ENCODE measurements around the gene SLC22A23.
A peak's percentile ranks its signal among the peaks of the same experiment; 100 is the strongest.

Gene SLC22A23

DNA sequence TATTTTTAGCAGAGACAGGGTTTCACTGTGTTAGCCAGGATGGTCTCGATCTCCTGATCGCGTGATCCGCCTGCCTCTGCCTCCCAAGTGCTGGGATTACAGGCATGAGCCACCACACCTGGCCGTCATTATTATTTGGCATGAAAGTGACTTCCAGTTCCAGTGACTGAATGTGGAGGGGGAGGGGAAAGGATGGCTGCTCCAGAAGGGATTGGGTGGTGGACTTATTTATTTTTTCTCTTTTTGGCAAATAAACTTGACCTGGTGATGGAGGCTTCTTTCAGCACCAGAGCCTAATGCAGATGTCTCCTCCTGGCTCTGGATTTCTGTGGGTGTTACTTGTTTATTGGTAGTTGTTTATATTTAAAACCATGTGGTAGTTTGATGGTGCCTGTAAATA, 16.9 kb upstream of the SLC22A23 start:
- DNase-seq (ENCODE audit: low read depth), result peak; percentile 43
- TF ChIP-seq, protein P1, sequence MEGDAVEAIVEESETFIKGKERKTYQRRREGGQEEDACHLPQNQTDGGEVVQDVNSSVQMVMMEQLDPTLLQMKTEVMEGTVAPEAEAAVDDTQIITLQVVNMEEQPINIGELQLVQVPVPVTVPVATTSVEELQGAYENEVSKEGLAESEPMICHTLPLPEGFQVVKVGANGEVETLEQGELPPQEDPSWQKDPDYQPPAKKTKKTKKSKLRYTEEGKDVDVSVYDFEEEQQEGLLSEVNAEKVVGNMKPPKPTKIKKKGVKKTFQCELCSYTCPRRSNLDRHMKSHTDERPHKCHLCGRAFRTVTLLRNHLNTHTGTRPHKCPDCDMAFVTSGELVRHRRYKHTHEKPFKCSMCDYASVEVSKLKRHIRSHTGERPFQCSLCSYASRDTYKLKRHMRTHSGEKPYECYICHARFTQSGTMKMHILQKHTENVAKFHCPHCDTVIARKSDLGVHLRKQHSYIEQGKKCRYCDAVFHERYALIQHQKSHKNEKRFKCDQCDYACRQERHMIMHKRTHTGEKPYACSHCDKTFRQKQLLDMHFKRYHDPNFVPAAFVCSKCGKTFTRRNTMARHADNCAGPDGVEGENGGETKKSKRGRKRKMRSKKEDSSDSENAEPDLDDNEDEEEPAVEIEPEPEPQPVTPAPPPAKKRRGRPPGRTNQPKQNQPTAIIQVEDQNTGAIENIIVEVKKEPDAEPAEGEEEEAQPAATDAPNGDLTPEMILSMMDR (conservative IDR thresholded peaks at IDR 0.05; ENCODE audit: low read length), result no peak
- H3K4me3 ChIP-seq (ENCODE audit: low read length), result no peak overlapping the region

DNA sequence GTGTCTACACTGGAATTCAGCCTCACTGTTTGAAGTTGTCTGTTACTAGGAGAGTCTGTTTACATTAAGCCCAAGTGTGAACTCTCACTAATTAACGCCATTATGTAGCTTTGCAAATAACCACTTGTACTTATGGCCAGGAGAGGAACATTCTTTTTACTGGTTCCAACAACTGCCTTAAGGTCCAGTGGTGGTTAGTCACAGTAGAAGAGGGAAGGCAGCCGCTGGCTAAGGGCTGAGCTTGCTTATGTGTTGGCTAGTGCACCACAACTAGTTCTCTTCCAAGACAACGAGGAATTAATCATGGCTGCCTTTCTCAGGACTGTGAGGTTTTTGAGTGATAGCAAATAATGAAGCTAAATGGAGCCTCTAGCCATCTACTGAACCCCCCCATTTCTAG, 14.9 kb upstream of the SLC22A23 start:
- TF ChIP-seq, protein P1 (conservative IDR thresholded peaks at IDR 0.05; ENCODE audit: low read length), result no peak
- DNase-seq (ENCODE audit: low read depth), result peak; percentile 58

DNA sequence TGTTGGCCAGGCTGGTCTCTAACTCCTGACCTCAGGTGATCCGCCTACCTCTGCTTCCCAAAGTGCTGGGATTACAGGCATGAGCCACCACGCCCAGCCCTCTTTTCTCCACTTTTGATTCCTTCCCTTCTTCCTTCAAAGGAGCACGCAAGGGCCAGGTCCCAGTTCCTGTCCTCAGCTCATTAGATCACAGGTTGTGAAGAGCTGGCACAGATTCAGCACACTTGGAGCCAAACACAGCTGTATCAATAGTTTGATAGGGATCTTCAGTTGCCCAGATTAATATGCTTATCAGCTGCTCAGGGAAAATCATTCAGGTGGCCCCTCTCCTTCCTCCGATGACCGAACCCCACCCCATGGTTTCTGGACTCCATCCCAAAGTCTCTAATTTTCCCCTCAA, 14.4 kb upstream of the SLC22A23 start:
- DNase-seq (ENCODE audit: low read depth), result no peak
- H3K4me3 ChIP-seq (ENCODE audit: low read length), result no peak overlapping the region
- TF ChIP-seq, protein P1 (conservative IDR thresholded peaks at IDR 0.05; ENCODE audit: low read length), result no peak

More for the DNA sequence above, 14.9 kb upstream of the SLC22A23 start:
- H3K4me3 ChIP-seq (ENCODE audit: low read length), result no peak overlapping the region

DNA sequence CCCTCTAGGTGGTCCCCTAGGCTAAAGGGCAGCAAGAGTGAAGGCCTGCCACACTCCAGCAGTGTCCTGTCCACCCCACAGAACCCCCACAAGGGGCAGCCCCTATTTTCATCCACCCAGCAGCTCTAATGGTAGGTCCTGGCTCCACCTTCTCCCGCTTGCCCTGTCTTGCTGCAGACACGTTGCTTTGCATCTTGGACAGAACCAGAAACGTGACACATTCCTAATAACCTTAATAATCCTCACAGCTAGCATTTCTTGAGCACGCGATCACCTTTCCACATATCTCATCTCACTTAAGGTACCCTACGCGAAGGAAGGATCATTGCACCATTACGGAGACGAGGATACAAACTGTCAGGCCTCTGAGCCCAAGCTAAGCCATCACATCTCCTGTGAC, 11.7 kb upstream of the SLC22A23 start:
- no peak overlapping the region for H3K4me3 ChIP-seq (ENCODE audit: low read length)
- DNase-seq (ENCODE audit: low read depth), result no peak
- TF ChIP-seq, protein P1 (conservative IDR thresholded peaks at IDR 0.05; ENCODE audit: low read length), result no peak

DNA sequence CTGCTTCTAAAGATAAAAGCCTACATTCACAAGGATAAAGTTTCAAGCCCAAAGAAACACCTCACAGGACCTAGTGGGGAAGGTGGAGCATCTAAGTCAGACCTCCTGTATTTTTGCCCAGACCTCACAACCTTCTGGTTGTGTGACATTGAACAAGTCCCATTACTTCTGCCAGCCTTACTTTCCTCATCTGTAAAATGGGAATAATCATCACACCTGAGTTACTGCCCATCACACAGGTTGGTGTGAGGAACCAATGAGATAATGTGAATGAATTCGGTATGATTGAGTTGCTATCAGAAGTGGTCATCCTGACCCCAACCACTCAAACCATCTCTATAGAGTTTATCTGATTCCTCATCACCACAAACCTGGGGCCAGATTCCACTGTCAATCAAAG, 11.1 kb upstream of the SLC22A23 start:
- TF ChIP-seq, protein P1 (conservative IDR thresholded peaks at IDR 0.05; ENCODE audit: low read length), result no peak
- H3K4me3 ChIP-seq (ENCODE audit: low read length), result no peak overlapping the region
- DNase-seq (ENCODE audit: low read depth), result no peak

DNA sequence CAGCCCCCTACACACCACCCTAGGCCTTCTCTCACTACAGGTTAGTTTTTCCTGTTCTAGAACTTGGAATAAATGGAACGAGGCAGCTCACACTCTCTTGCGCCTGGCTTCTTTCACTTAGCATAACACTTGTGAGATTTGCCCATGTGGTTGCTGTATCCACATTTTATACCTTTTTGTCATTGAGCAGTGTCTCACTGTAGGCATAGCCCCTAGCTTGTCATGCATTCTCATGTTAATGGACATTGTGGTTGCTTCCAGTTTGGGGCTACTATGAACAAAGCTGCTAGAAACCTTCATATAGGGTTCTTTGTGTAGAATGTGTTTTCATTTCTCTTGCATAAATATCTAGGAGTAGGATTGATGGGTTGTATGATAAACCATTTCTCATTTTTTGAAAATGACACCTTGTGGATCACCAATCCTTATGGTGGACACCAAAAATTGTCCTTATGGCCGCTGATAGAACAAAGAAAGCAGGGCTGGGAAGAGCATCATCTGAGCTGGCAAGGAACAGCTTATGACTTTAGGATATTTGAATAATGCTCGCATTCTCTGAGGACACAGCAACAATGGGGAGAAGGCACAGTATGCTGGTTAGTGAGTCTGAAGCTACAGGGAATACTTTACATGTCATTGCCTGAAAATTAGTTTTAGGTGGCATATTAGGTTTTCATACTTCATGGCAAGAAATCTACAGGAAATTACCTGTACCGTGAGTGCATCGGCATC, 9.8 kb upstream of the SLC22A23 start:
- no peak for DNase-seq (ENCODE audit: low read depth)
- no peak overlapping the region for H3K4me3 ChIP-seq (ENCODE audit: low read length)
- TF ChIP-seq, protein P1 (conservative IDR thresholded peaks at IDR 0.05; ENCODE audit: low read length), result no peak

DNA sequence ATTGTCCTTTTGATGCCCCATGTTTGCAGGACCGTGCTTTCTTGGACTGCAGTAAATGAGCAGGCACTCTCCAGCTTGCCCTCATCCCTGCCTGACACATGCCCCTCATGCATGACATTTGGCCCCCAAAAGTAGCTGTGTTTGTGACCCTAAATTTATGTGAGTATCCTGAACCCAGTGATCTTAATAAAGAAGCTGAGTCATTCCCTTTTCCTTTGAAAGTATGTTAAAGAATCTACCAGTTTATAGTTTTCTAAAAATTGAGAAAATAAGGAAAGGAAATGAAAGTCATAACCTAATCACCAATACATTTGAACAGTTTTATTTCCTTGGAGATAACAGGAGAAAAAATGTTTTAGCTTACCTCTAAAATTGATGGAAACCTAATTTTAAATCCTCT, 3.4 kb upstream of the SLC22A23 start:
- no peak overlapping the region for H3K4me3 ChIP-seq (ENCODE audit: low read length)
- no peak for DNase-seq (ENCODE audit: low read depth)
- TF ChIP-seq, protein P1 (conservative IDR thresholded peaks at IDR 0.05; ENCODE audit: low read length), result no peak
